Esophagus (tissue), 2 donors: ENCODE results near the gene ACE. TPM values are rescaled to one million over a fixed set of nuclear protein-coding genes. Genes with fewer than 3 reads are reported as not detected.

Experiments used
- H3K27ac ChIP-seq, 2 donors: one replicate each; pipeline ENCODE4 v1.5.1; 2013; ENCODE audit warnings: low read depth in 2 of 2, mild to moderate bottlenecking in 2 of 2, inconsistent platforms in 1 of 2, low read length in 1 of 2, moderate library complexity in 1 of 2
- H3K27me3 ChIP-seq, 2 donors: one replicate each; pipeline ENCODE4 v1.6.1; 2013; ENCODE audit warnings: low read length in 2 of 2, control low read depth in 1 of 2, mild to moderate bottlenecking in 1 of 2; ENCODE audit not compliant: insufficient read depth in 2 of 2, control insufficient read depth in 1 of 2
- H3K36me3 ChIP-seq, 2 donors: one replicate each; pipeline ENCODE4 v1.6.1; 2013; ENCODE audit warnings: low read length in 1 of 2; ENCODE audit not compliant: control insufficient read depth in 2 of 2, insufficient read depth in 2 of 2
- H3K4me1 ChIP-seq, 2 donors: one replicate each; pipeline ENCODE4 v1.6.1; 2013; ENCODE audit warnings: low read length in 1 of 2; ENCODE audit not compliant: control insufficient read depth in 2 of 2, insufficient read depth in 2 of 2
- H3K4me3 ChIP-seq, 2 donors: one replicate each; pipeline ENCODE4 v1.5.1; 2013; ENCODE audit warnings: low read length in 2 of 2, mild to moderate bottlenecking in 2 of 2, low read depth in 1 of 2, moderate library complexity in 1 of 2
- H3K9me3 ChIP-seq, 2 donors: one replicate each; pipeline ENCODE4 v1.6.1; 2013; ENCODE audit warnings: mild to moderate bottlenecking in 2 of 2, low read depth in 1 of 2, low read length in 1 of 2, moderate library complexity in 1 of 2; ENCODE audit not compliant: control insufficient read depth in 2 of 2, insufficient read depth in 1 of 2
- WGBS, 2 donors: extraction: QIAGEN DNeasy Blood & Tissue Kit; methylation state at CpG; one replicate each; pipeline ENCODE4 v1.1.7; 2013; 5-methylcytosine and 5-hydroxymethylcytosine counted together
- polyA plus RNA-seq, 2 donors: library from polyadenylated mRNA; stranded (reverse); fragments of 200-250 nt; gene quantifications; one replicate each; pipeline ENCODE4 v1.2.3, GENCODE V29; 2013
- donor health status: healthy with polysubstance abuse.
- donor health status: Bipolar disorder and iron deficiency.

Gene ACE
- 1 to 10 TPM; 1.2 to 1.9 TPM for polyA plus RNA-seq

GRCh38 chr17:63476854-63477479, at the start of gene ACE:
ACE (plus strand) TSS chr17:63477061; CDS start chr17:63477095, 34 bp downstream.
- no peak within 1 kb of the TSS for H3K27ac ChIP-seq
- H3K27me3 ChIP-seq, result no peaks in the 10 kb centered on the region
- H3K4me3 ChIP-seq, result peak within 1 kb of the TSS; percentile 33 to 44
- peaks cover 7 to 15% of the 10 kb centered on the region in 2 donors for H3K4me1 ChIP-seq
- 0 to 1% methylated on average over 56 to 78 of the region's 78 CpGs for WGBS, 2 donors
- no peaks in the 10 kb centered on the region for H3K36me3 ChIP-seq
- H3K9me3 ChIP-seq, result no peaks in the 10 kb centered on the region

DNA sequence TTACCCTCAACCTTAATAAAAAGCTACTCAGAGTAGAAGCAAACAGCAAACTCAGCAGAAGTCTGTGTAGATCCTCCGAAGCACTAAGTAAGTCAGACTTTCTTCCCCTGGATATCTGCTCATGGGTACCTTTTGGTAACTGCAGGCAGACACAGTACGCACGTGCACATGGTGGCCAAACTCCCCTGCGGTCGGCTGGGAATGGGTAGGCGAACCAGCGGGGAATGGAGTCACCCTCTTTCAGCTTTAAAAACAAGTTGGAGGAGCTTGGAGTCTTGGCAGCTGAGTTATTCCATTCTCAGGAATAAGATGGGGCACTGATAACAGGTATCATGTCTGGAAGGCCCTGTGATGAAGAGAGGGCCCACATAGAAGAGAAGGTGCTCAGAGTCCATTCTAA, 47.1 kb upstream of the ACE start:
- Histone ChIP-seq H3K9me3 (no peaks in the 10 kb centered on the region), H3K27me3 (no peaks in the 10 kb centered on the region), H3K4me1 (peaks cover under 1 to 2% of the 10 kb centered on the region in 2 donors), H3K4me3 (no peak overlapping the region), H3K27ac (no peak overlapping the region), H3K36me3 (peaks cover 0 to 4% of the 10 kb centered on the region in 2 donors)
- WGBS, 2 donors, result 91 to 92% methylated on average over 7 of the region's 7 CpGs

GRCh38 chr17:63430223-63430622, 46.6 kb upstream of the ACE start:
- H3K4me3 ChIP-seq, result no peak overlapping the region
- no peaks in the 10 kb centered on the region for H3K9me3 ChIP-seq
- no peak overlapping the region for H3K27ac ChIP-seq
- no peaks in the 10 kb centered on the region for H3K27me3 ChIP-seq
- H3K4me1 ChIP-seq, result peaks cover 3 to 7% of the 10 kb centered on the region in 2 donors
- peaks cover 0 to 4% of the 10 kb centered on the region in 2 donors for H3K36me3 ChIP-seq
- WGBS, 2 donors, result 84 to 87% methylated on average over 11 of the region's 11 CpGs

GRCh38 chr17:63431618-63431938, 45.3 kb upstream of the ACE start:
- peaks cover 0 to 7% of the 10 kb centered on the region in 2 donors for H3K36me3 ChIP-seq
- WGBS, 2 donors, result 83 to 88% methylated on average over 7 of the region's 7 CpGs
- H3K4me3 ChIP-seq, result no peak overlapping the region
- H3K27me3 ChIP-seq, result no peaks in the 10 kb centered on the region
- peaks cover 12 to 17% of the 10 kb centered on the region in 2 donors for H3K4me1 ChIP-seq
- no peak overlapping the region for H3K27ac ChIP-seq
- H3K9me3 ChIP-seq, result no peaks in the 10 kb centered on the region

DNA sequence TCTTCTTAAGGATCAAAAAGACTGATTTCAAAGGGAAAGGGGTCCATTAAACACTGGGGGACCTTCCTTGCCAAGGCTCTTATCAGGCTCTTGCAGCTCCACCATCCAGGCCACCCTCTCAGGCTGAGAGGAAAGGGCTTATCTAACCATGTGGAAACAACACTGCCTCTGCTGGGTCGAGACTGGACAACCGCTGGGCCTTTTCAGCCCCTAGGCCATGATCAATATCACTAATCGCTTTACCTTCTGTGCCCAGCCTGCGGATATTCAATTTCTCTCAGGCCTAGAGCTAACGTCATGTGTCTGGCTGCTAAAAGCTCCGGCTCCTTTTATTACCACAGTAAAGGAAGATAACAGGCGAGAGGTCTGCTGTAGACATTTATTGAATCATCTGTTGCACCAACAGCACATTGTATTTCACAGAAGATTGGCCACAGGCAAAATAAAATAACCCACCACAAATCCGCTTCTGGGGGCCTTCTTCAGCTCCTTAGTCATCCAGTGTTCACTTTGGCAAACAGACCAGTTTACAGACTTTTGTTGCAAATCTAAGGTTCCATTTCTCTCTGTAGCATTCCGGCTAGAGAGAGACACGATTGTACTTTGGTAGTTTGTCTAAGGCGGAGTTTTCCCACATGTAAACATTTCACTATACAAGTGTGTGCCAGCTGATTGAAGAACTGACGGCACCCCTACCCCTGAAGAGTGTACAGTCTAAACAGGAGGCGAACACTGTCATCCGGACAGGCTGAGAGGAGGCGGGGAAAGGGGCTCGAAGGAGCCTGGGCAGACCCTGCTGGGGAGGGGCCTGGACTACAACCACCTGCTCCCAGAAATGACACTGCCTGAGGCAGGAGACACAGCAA, 44.7 kb upstream of the ACE start:
- WGBS, 2 donors, result 64 to 69% methylated on average over 16 of the region's 16 CpGs
- Histone ChIP-seq H3K27me3 (no peaks in the 10 kb centered on the region), H3K36me3 (peaks cover 0 to 10% of the 10 kb centered on the region in 2 donors), H3K4me3 (no peak overlapping the region), H3K9me3 (no peaks in the 10 kb centered on the region), H3K27ac (peak overlapping the region in 1 of 2 donors; percentile 8), H3K4me1 (peaks cover 13 to 22% of the 10 kb centered on the region in 2 donors)

- Histone ChIP-seq H3K27ac (peak overlapping the region; percentile 18 to 65), H3K4me1 (peaks cover 13 to 27% of the 10 kb centered on the region in 2 donors), H3K27me3 (no peaks in the 10 kb centered on the region), H3K9me3 (no peaks in the 10 kb centered on the region), H3K4me3 (no peak overlapping the region), H3K36me3 (peaks cover 0 to 10% of the 10 kb centered on the region in 2 donors)
- WGBS, 2 donors, result 68 to 70% methylated on average over 30 to 32 of the region's 32 CpGs
These were observed 42.9 kb upstream of the ACE start for GRCh38 chr17:63433746-63434591.

DNA sequence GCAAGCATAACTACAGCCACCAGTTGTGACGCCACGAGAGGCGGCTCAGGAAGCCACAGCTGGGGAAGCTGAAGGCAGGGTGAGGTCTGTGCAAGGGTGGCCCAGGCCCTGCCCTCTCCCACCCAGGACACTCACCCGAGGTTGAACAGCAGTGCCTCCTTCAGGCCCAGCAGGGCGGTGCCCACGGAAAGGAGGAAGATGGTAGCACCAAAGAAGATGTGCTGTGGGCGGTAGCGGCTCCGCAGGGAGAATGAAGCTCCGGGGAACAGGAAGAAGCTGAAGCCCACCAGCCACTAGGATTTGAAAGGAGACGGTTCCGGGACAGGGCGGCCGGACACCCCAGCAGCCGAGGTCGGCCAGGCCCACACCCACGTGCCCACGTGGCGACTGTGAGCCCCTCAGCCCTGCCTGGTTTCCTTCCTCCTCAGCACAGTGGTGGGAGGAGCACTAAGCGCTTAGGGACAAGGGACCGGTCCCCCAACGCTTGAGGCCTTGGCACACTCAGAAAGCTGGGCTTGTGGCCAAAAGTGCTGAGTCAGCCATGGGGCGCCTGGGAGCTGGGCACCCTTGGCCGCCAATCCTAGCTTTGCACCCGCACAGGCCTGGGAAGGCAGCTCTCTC, 41.8 kb upstream of the ACE start:
- 44 to 49% methylated on average over 25 of the region's 25 CpGs for WGBS, 2 donors
- peaks cover 13 to 27% of the 10 kb centered on the region in 2 donors for H3K4me1 ChIP-seq
- no peak overlapping the region for H3K4me3 ChIP-seq
- H3K36me3 ChIP-seq, result peaks cover 0 to 9% of the 10 kb centered on the region in 2 donors
- no peaks in the 10 kb centered on the region for H3K27me3 ChIP-seq
- H3K27ac ChIP-seq, result peak overlapping the region; percentile 35 to 82
- H3K9me3 ChIP-seq, result no peaks in the 10 kb centered on the region

GRCh38 chr17:63435681-63436522, 41.0 kb upstream of the ACE start:
- Histone ChIP-seq H3K27ac (peak overlapping the region; percentile 38 to 82), H3K27me3 (no peaks in the 10 kb centered on the region), H3K9me3 (no peaks in the 10 kb centered on the region), H3K4me3 (no peak overlapping the region), H3K4me1 (peaks cover 13 to 27% of the 10 kb centered on the region in 2 donors), H3K36me3 (peaks cover 0 to 7% of the 10 kb centered on the region in 2 donors)
- 60 to 64% methylated on average over 29 of the region's 29 CpGs for WGBS, 2 donors
